Fibroblast of upper back skin (primary cell): ENCODE results near the gene FOLR2.

Source experiments
- DNase-seq: peaks from one replicate; pipeline ENCODE4 v3.0.0-alpha.2; 2013

The FOLR2 gene

GRCh38 chr11:72208281-72208680 is 8.3 kb upstream of the FOLR2 start:
- DNase-seq: no peak

GRCh38 chr11:72209101-72209500 is 7.5 kb upstream of the FOLR2 start:
- no peak for DNase-seq

GRCh38 chr11:72217841-72218240 is 1.2 kb downstream of the FOLR2 start:
- DNase-seq: no peak

GRCh38 chr11:72218251-72218745 is 1.7 kb downstream of the FOLR2 start:
- no peak for DNase-seq

GRCh38 chr11:72220696-72221363 is 4.2 kb downstream of the FOLR2 start:
- DNase-seq: no peak

- DNase-seq: no peak
These were observed 4.9 kb downstream of the FOLR2 start for GRCh38 chr11:72221386-72222075.

GRCh38 chr11:72222106-72222891 is 5.7 kb downstream of the FOLR2 start:
- DNase-seq: no peak

GRCh38 chr11:72222907-72223614 is 6.5 kb downstream of the FOLR2 start:
- peak; percentile 95 for DNase-seq

- DNase-seq: peak; percentile 77
These were observed 7.3 kb downstream of the FOLR2 start for GRCh38 chr11:72223615-72224563.

- peak; percentile 45 for DNase-seq
These were observed 8.2 kb downstream of the FOLR2 start, which contains the start of gene INPPL1 for GRCh38 chr11:72224564-72225410. Gene INPPL1, plus strand, starts transcription at chr11:72224767. Its CDS starts 218 bp downstream, at chr11:72224985.

- DNase-seq: no peak
These were observed 8.9 kb downstream of the FOLR2 start for GRCh38 chr11:72225411-72225951.

GRCh38 chr11:72226701-72227100 is 10.1 kb downstream of the FOLR2 start:
- no peak for DNase-seq

GRCh38 chr11:72227316-72228228 is 11.0 kb downstream of the FOLR2 start:
- peak; percentile 30 for DNase-seq

- no peak for DNase-seq
These were observed 11.7 kb downstream of the FOLR2 start for GRCh38 chr11:72228229-72228843.

- no peak for DNase-seq
These were observed 12.2 kb downstream of the FOLR2 start for GRCh38 chr11:72228844-72229231.

- no peak for DNase-seq
These were observed 12.8 kb downstream of the FOLR2 start for GRCh38 chr11:72229336-72229924.

- no peak for DNase-seq
These were observed 13.6 kb downstream of the FOLR2 start for GRCh38 chr11:72229925-72230763.
